PFSK-1 (cell line): ENCODE measurements around the gene RASAL3.

Experiments used
- FOXP2 ChIP-seq: optimal IDR thresholded peaks from 2 replicates; pipeline ENCODE3; 2011; ENCODE audit warnings: borderline replicate concordance, control low read depth, inconsistent platforms; ENCODE audit not compliant: insufficient read depth; ENCODE audit errors: extremely low read length, extremely low read depth
- POLR2AphosphoS5 ChIP-seq: IDR thresholded peaks from 2 replicates; pipeline ENCODE4 v1.6.1; 2012; ENCODE audit warnings: low read depth, mild to moderate bottlenecking, control low read depth, low read length, moderate library complexity
- SIN3A ChIP-seq: IDR thresholded peaks from 2 replicates; pipeline ENCODE4 v1.6.1; 2012; ENCODE audit warnings: mild to moderate bottlenecking, low read length, moderate library complexity, borderline replicate concordance; ENCODE audit not compliant: insufficient read depth
- TAF1 ChIP-seq: IDR thresholded peaks from 2 replicates; pipeline ENCODE4 v1.6.1; 2012; ENCODE audit warnings: low read length, control low read depth, borderline replicate concordance; ENCODE audit not compliant: insufficient read depth
- TF ChIP-seq, protein P1 (sequence below), 2 experiments: IDR thresholded peaks; 2 replicates each; pipeline versions ENCODE4 v1.6.1 to v1.8.0; 2011 to 2012; ENCODE audit warnings: low read depth in 2 of 2, low read length in 2 of 2, control low read depth in 1 of 2, inconsistent platforms in 1 of 2, mild to moderate bottlenecking in 1 of 2, moderate library complexity in 1 of 2; ENCODE audit not compliant: insufficient read depth in 1 of 2

RASAL3 gene

DNA sequence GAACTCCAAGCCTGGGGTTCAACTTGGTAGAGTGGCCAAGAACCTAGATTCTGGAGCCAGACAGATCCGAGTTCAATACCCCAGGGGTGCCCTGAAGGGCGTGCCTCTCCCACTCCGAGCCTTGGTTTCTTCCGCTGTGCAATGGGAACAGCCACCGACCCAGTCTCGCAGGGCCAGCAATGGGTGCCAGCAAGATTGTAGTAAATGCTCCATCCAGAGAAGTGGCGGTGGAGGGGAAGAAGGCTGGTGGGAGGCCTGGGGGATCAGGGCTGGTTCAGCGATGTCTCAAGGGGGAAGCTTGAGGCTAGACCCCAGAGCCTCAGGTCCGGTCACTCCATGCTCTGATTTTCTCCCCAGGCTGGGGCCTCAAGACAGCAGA is 19.1 kb downstream of the RASAL3 start:
- no peak for TF ChIP-seq TAF1
- no peak for TF ChIP-seq FOXP2
- no peak for TF ChIP-seq POLR2AphosphoS5
- TF ChIP-seq, protein P1, sequence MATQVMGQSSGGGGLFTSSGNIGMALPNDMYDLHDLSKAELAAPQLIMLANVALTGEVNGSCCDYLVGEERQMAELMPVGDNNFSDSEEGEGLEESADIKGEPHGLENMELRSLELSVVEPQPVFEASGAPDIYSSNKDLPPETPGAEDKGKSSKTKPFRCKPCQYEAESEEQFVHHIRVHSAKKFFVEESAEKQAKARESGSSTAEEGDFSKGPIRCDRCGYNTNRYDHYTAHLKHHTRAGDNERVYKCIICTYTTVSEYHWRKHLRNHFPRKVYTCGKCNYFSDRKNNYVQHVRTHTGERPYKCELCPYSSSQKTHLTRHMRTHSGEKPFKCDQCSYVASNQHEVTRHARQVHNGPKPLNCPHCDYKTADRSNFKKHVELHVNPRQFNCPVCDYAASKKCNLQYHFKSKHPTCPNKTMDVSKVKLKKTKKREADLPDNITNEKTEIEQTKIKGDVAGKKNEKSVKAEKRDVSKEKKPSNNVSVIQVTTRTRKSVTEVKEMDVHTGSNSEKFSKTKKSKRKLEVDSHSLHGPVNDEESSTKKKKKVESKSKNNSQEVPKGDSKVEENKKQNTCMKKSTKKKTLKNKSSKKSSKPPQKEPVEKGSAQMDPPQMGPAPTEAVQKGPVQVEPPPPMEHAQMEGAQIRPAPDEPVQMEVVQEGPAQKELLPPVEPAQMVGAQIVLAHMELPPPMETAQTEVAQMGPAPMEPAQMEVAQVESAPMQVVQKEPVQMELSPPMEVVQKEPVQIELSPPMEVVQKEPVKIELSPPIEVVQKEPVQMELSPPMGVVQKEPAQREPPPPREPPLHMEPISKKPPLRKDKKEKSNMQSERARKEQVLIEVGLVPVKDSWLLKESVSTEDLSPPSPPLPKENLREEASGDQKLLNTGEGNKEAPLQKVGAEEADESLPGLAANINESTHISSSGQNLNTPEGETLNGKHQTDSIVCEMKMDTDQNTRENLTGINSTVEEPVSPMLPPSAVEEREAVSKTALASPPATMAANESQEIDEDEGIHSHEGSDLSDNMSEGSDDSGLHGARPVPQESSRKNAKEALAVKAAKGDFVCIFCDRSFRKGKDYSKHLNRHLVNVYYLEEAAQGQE (IDR thresholded peaks at IDR 0.05; ENCODE audit: insufficient read depth in 1 of 2, low read depth in 2 of 2, low read length in 2 of 2) = no peak
- TF ChIP-seq SIN3A = no peak

DNA sequence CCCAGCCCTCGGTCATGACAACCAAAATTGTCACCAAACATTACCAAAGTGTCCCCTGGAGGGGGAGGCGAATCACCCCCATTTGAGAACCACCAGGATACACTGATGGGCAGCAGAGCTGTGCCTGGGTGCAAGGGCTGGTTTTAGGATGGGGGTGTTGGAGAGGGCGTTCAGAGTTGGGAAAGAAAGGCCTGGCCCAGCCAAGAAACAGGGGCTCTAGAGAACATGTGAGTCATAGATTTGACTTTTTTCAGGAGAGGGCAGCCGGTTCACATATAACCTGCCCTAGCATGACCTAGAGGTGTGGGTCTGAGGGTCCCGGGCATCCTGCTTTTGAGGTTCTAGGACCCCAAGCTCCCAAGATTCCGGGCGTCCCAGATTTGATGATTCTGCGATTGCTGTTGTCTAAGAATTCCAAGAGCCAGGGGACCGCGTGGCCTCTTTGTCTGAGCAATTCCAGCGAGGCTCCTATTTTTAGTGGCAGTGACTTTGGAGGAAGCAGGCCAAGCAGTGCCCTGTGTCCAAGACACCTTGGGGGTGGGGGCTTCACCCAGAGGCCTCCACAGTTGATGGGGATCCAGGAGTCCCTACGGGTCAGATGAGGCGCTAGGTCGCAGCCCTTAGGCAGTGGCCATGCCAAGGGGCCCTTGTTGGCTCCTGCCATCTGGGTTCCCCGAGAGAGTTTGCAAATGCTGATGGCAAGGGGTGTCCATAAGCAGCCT is 19.7 kb downstream of the RASAL3 start:
- no peak for TF ChIP-seq SIN3A
- no peak for TF ChIP-seq TAF1
- TF ChIP-seq, protein P1 (IDR thresholded peaks at IDR 0.05; ENCODE audit: insufficient read depth in 1 of 2, low read depth in 2 of 2, low read length in 2 of 2) = no peak
- TF ChIP-seq FOXP2 = no peak
- no peak for TF ChIP-seq POLR2AphosphoS5

DNA sequence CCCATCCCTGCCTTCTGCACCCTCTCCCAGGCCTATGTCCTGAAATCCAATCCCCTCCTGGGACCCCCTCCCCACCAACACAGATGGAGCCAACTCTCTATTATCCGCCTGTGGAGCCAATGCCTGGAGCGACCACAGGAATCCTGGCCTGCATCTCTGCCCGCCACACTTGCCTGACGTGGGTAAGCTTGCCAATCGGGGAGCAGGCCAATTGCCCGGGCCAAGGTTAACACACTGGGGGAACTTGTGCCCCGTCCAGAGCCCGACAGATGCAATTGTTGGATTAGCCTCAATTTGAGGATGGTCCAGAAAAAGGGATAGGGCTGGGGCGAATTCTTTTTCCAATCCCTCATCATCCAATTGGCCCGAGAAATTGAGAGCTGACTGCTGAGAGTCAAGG is 20.5 kb downstream of the RASAL3 start:
- no peak for TF ChIP-seq POLR2AphosphoS5
- TF ChIP-seq TAF1 = no peak
- no peak for TF ChIP-seq SIN3A
- no peak for TF ChIP-seq FOXP2
- TF ChIP-seq, protein P1 (IDR thresholded peaks at IDR 0.05; ENCODE audit: insufficient read depth in 1 of 2, low read depth in 2 of 2, low read length in 2 of 2) = no peak

DNA sequence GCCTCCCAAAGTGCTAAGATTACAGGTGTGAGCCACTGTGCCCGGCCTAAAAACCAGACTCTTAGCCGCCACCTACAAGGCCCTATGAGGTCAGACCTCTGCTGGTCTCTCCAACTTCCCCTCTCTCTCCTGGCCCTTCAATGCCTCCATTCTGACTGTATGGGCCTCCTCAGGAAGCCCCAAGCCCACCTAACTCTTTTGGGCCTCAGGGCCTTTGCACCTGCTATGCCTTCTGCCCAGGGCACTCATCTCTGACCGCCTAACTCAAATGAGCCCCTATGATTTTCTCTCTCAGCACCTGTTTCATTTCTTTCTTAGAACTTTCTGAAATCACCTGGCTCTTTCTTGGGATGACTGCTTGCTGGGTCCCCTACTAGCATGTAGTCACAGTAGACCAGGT is 21.0 kb downstream of the RASAL3 start:
- TF ChIP-seq, protein P1 (IDR thresholded peaks at IDR 0.05; ENCODE audit: insufficient read depth in 1 of 2, low read depth in 2 of 2, low read length in 2 of 2) = no peak
- TF ChIP-seq TAF1 (no peak), FOXP2 (no peak), POLR2AphosphoS5 (no peak), SIN3A (no peak)
